HG03025 (cell line): Measurements from ENCODE around the gene LRRC7.

Experiments
- ATAC-seq: cut with Tn5 transposase; IDR thresholded peaks from one replicate; pipeline ENCODE4 v1.9.1; 2021; ENCODE audit warnings: mild to moderate bottlenecking, moderate library complexity; ENCODE audit not compliant: unreplicated experiment, low FRiP score

Gene LRRC7

DNA sequence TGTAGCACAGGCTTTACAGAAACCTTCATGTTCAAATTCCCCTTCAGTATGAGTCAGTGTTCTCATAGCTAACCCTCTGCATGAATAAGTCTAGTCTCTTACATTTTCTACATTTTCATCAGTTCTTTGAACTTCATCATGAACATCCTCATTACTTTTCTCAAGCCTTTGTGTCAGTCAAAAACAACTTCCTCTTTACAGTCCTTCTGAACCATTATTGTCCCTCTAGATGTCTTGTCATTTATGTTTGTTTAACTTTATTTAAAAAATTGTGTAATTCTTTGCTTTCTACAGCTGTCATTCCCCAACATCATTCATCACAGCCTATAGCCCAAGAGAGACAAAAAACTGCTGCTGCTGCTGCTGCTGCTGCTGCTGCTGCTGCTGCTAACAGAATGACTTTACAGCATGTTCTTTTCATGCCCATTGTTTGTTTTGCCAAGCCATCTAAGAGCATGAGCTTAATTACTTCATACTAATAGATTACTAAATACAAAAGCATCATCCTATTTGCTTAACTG, 504.6 kb downstream of the LRRC7 start:
- no peak for ATAC-seq

GRCh38 chr1:70075761-70076160, 508.0 kb downstream of the LRRC7 start:
- no peak for ATAC-seq

DNA sequence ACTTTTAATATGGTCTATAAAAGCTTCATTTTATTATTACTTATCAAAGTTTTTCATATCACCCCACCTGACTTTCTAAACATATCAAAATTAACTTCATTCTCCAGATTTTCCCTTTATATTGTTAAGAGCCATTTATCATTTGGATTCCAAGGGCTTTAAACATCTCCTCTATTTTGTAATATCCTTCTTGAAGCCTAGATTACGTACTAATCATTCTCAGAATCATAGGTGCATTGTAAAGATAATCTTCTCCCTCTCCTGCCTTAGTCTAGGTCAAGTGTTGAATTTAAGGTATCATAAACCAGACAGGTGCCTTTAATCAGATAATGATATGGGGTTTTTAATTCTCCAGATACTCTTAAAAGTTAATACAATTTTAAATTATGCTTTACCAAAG, 509.3 kb downstream of the LRRC7 start:
- ATAC-seq = no peak

GRCh38 chr1:70079546-70079945, 511.8 kb downstream of the LRRC7 start:
- no peak for ATAC-seq

- ATAC-seq = no peak
Observed at GRCh38 chr1:70083519-70083918, 515.8 kb downstream of the LRRC7 start.

GRCh38 chr1:70084314-70084915, 516.7 kb downstream of the LRRC7 start:
- ATAC-seq = no peak

DNA sequence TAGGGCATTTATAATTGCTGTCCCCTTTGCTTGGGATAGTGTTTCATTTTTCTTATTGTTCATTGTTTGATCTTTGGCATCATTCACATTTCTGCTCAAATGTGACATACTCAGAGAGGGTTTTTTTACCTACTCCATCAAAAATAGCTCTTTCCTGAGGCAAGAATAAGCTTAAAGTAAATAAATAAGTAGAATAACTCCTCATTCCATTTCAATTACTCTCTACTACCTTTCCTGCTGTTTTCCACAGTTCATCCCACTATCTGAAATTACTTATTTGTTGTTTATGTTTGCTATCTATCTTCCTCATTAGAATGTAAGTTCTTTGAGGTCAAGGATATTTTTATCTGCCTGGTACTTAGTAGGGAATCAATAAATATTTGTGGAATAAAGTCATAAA, 517.8 kb downstream of the LRRC7 start:
- no peak for ATAC-seq

- no peak for ATAC-seq
Observed at GRCh38 chr1:70086897-70087296, 519.2 kb downstream of the LRRC7 start.

DNA sequence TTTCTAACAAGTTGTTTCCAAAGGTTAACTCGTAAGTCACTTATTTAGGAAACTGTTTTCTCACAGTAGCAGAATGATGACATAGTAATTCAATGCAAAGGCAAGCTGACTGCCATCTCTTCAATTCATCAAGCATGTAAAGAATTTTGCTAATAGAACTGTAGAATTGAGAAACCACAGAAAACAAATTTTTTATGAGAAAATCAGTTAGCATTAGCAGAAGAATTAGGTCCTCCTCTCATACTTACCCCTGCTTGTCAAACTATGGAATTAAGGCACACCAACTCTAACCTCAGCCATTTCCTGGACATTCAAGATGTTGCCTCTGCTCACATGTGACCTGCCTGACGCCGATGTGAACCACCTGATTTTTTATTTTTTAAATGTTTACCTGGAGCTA, 522.4 kb downstream of the LRRC7 start:
- ATAC-seq = no peak

- ATAC-seq = no peak
Observed at GRCh38 chr1:70090875-70091274, 523.2 kb downstream of the LRRC7 start.

GRCh38 chr1:70091811-70092210, 524.1 kb downstream of the LRRC7 start:
- ATAC-seq = no peak

DNA sequence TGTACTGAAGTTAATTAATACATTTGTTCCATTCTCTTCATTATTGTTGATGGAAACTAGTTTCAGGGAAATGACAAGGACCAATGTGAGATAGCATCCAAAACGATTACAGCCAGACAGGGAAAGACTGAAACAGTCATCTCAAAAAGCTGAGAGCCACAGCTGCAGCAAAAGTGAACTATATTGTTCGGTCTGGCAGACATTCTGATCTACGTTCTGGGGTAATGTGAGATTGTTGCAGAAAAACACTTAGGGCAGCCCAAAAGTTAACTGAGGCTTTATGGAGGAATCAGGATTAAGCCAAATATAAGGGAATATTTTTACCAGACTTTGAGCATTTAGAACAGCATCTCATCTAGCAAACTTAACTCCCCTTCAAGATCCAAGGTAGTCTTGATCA, 524.8 kb downstream of the LRRC7 start:
- ATAC-seq = no peak

DNA sequence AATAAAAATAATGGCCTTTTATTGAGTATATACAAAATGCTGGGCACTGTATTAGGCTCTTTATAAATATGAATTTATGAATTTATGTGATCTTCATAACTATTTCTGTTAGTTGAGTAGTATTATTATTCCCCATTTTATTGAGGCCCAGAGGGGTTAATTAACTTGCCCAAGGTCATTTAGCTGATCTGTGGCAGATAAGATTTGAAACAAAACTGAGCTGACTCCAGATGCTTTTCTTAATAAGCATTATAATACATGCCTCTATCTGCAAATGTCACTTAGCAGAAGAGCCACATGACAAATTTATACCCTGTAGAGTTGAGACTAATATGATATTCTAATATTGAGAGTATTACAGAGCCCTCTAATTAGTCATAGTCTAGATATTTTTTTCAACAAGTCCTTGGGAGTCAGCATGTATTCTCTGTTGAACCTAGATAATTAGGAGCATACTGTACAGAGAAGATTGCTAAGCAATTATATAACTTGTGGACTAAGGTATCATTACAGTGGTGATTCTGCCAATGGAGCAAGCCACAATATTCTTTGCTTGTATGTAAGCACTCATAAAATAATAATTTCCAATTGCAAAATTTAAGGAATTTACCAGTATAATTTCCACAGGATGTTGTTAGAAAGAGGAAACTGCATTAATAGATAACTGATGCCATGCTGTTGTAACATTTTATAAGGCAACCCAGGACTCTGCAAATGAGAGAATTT, 525.7 kb downstream of the LRRC7 start:
- ATAC-seq = no peak

DNA sequence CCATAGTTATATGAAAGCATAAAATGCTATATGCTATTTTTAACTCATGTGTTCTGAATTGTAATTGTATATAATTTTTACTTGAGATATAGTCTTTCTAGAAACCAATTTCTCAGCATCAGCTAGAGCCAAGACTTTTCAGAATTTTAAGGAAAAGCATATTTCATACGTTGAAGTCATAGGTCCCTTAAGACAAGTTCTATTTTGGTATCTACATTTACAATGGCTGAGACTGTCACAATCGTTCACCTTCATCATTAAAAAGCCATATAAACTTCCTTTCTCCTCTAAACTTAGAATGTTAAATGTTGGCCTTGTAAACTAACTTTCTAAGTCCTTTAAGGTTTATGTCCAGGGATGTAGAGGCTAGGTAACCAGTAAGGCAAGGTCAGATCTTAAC, 533.5 kb downstream of the LRRC7 start:
- no peak for ATAC-seq

- no peak for ATAC-seq
Observed at GRCh38 chr1:70101774-70102173, 534.1 kb downstream of the LRRC7 start.

DNA sequence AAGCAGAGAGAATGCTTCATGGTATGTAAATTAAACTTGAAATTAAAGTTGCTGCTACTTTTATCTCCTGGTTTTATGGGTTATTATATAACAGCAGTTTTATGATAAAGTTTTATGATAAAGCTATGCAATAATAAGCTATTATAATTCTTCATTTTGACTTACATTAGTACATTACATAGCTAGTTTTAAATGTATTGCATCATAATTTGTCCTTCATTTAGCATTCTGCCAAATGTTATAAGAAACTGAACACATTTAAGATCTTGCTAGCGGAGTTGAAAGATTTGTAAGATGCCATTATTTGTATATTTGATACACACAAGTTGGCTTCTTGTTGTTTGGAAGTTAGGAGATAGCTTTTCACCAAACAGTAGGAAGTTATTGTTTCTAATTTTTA, 536.0 kb downstream of the LRRC7 start:
- ATAC-seq = no peak

- no peak for ATAC-seq
Observed at GRCh38 chr1:70109241-70109640, 541.5 kb downstream of the LRRC7 start.

DNA sequence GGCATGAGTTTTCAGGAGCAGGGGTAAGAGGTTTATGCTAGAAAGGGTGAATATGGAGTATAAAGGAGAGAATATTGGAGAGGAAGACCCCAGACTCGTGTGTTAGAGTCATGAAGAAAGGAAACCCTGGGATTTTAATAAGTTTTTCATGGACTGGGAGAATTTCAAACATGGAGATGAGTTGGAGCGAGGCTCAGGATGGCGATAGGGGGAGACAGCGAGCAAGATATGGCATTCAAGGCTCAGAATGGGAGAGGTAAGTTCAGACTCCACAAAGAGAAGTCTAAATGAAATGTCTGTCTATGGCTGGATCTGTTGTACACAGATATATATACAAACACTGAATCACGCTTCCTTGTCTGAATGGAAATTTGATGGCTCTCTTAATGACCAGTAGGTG, 545.1 kb downstream of the LRRC7 start:
- ATAC-seq = no peak

DNA sequence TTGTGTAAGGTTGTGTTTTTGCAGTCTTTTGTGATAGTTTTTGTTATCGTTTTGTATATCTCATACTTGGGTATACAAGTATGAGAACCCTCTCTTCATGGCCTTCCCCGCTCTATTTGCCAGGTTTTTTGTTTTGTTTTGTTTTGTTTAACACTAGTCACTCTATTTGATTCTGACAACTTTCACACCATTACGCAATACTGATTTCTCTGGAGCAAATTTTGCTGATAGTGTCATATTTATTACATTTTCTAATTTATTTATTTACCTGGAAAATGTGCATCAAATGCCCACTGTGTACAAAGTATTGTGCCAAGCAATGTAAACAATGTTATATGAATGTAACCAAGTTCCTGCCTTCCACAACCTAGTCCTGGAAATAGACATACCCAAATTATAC, 547.6 kb downstream of the LRRC7 start:
- ATAC-seq = no peak

- ATAC-seq = no peak
Observed at GRCh38 chr1:70117046-70117445, 549.3 kb downstream of the LRRC7 start.

- ATAC-seq = no peak
Observed at GRCh38 chr1:70134148-70134547, 566.4 kb downstream of the LRRC7 start.

DNA sequence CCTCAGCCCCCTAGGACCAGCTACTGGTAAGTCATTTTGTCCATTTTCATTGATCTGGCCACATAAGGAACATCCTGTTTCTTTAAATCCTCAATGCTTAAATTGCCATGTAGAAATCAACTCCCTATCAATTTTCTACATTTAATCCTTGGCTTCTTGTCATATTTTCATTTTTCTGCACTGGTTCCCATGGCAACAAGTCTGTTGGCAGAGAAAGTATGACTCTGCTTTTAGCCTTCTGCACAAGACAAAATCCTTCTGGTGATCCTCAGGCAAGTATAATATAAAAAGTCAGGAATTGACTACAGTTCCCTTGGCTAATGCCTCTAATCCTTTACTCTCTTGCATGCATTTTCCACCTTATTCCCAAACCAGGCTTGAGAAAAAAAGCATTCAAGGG, 572.6 kb downstream of the LRRC7 start:
- no peak for ATAC-seq
